B cell (primary cell): ENCODE data around the gene SH3RF1.

Source experiments
- CTCF ChIP-seq: fragments of 200-600 bp; IDR thresholded peaks from one replicate; pipeline ENCODE4 v1.8.0; 2022; ENCODE audit warnings: antibody characterized with exemption, mild to moderate bottlenecking
- EZH2 ChIP-seq: IDR thresholded peaks from 2 replicates; pipeline ENCODE4 v1.6.1; 2012; ENCODE audit warnings: borderline replicate concordance, low read depth, mild to moderate bottlenecking, moderate library complexity, low read length; ENCODE audit not compliant: insufficient read depth, poor library complexity, severe bottlenecking

- no peak for TF ChIP-seq EZH2
- TF ChIP-seq CTCF = no peak
Observed at GRCh38 chr4:169279108-169279507, 8.4 kb upstream of the SH3RF1 start.
